Esophagus muscularis mucosa (tissue), 4 donors: ENCODE data around the gene CCNK. TPM values are rescaled to one million over a fixed set of nuclear protein-coding genes. Genes with fewer than 3 reads are reported as not detected.

Source experiments
- DNase-seq: peaks from one replicate; pipeline ENCODE4 v3.0.0-alpha.2; 2017; ENCODE audit errors: extremely low spot score
- H3K27ac ChIP-seq, 4 donors: fragments of 200-600 bp; sonication (generic); replicated peaks in 1 of 4; 1 replicate in 3 of 4; 2 replicates in 1 of 4; pipeline ENCODE4 v1.5.1; 2016 to 2019; ENCODE audit warnings: mild to moderate bottlenecking in 1 of 4
- H3K27me3 ChIP-seq, 4 donors: fragments of 200-600 bp; sonication (generic); one replicate each; pipeline versions ENCODE4 v1.5.1 to v1.6.0; 2016 to 2019
- H3K36me3 ChIP-seq, 4 donors: fragments of 200-600 bp; sonication (generic); one replicate each; pipeline ENCODE4 v1.5.1; 2016 to 2019
- H3K4me1 ChIP-seq, 4 donors: fragments of 200-600 bp; sonication (generic); one replicate each; pipeline ENCODE4 v1.5.1; 2016 to 2019
- H3K4me3 ChIP-seq, 4 donors: fragments of 200-600 bp; sonication (generic); 1 replicate in 2 of 4; 2 replicates in 2 of 4; pipeline ENCODE4 v1.5.1; 2016 to 2019; ENCODE audit warnings: mild to moderate bottlenecking in 4 of 4, moderate library complexity in 1 of 4
- H3K9me3 ChIP-seq, 4 donors: fragments of 200-600 bp; sonication (generic); 1 replicate in 3 of 4; 2 replicates in 1 of 4; pipeline ENCODE4 v1.5.1; 2016 to 2019
- CTCF ChIP-seq, 3 experiments: fragments of 200-600 bp in 2 of 3; fragments of 450-650 bp in 1 of 3; sonication (generic) in 2 of 3; IDR thresholded peaks; one replicate each; pipeline ENCODE4 v1.5.1; 2017 to 2019; ENCODE audit warnings: antibody characterized with exemption in 3 of 3, mild to moderate bottlenecking in 2 of 3, moderate library complexity in 1 of 3
- EP300 ChIP-seq: sonication (generic); formaldehyde crosslinking; IDR thresholded peaks from one replicate; pipeline ENCODE4 v1.6.1; 2017; ENCODE audit warnings: antibody characterized with exemption
- POLR2A ChIP-seq: fragments of 450-650 bp; IDR thresholded peaks from one replicate; pipeline ENCODE4 v1.6.1; 2017; ENCODE audit warnings: antibody characterized with exemption, moderate library complexity, mild to moderate bottlenecking, low read depth
- POLR2AphosphoS5 ChIP-seq, 2 donors: sonication (generic); formaldehyde crosslinking; IDR thresholded peaks; one replicate each; pipeline ENCODE4 v1.6.1; 2017; ENCODE audit warnings: antibody characterized with exemption in 2 of 2
- WGBS: methylation state at CpG from one replicate; pipeline ENCODE4 v1.1.5; 2018; 5-methylcytosine and 5-hydroxymethylcytosine counted together
- intact Hi-C: fragments of 100-400 bp; cut with DNase I; formaldehyde crosslinking; loops from one replicate; pipeline ENCODE4 v1.15.1; 2023
- total RNA-seq, 4 donors: library from RNA; depleted of rRNA; stranded (reverse); fragments of >200 nt; gene quantifications; one replicate each; pipeline versions ENCODE4 v1.1.0 to v1.2.1, GENCODE V29; 2016

Gene CCNK
- total RNA-seq, 4 donors from 2014 or later = 10.4 to 21.2 (median 16.5) TPM

GRCh38 chr14:99531251-99532096, 50.3 kb downstream of the CCNK start:
- intact Hi-C loops = no loop called here
- H3K27ac ChIP-seq = peak overlapping the region; percentile 35 to 62 (median 46)
- H3K9me3 ChIP-seq = no peaks in the 10 kb centered on the region
- H3K4me3 ChIP-seq = no peak overlapping the region
- H3K4me1 ChIP-seq = peaks cover 18 to 75% (median 51%) of the 10 kb centered on the region in 4 donors
- TF ChIP-seq POLR2A = no peak
- TF ChIP-seq EP300 = no peak
- no peak for TF ChIP-seq POLR2AphosphoS5 (IDR thresholded peaks at IDR 0.05)
- TF ChIP-seq CTCF (IDR thresholded peaks at IDR 0.05) = no peak
- DNase-seq = no peak
- H3K36me3 ChIP-seq = no peaks in the 10 kb centered on the region
- H3K27me3 ChIP-seq = no peaks in the 10 kb centered on the region
- WGBS = 41% methylated on average over 14 of the region's 14 CpGs

- H3K36me3 ChIP-seq = no peaks in the 10 kb centered on the region
- peak overlapping the region in 3 of 4 donors; percentile 36 to 62 (median 57) for H3K27ac ChIP-seq
- H3K4me3 ChIP-seq = no peak overlapping the region
- H3K9me3 ChIP-seq = no peaks in the 10 kb centered on the region
- WGBS = 92% methylated on average over 5 of the region's 5 CpGs
- peaks cover 26 to 75% (median 59%) of the 10 kb centered on the region in 4 donors for H3K4me1 ChIP-seq
- H3K27me3 ChIP-seq = no peaks in the 10 kb centered on the region
- intact Hi-C loops = no loop called here
- TF ChIP-seq EP300 (no peak), POLR2A (no peak), POLR2AphosphoS5 (IDR thresholded peaks at IDR 0.05) (no peak), CTCF (IDR thresholded peaks at IDR 0.05) (no peak)
- DNase-seq = no peak
Observed at GRCh38 chr14:99532310-99532709, 51.1 kb downstream of the CCNK start.

GRCh38 chr14:99534333-99534732, 53.1 kb downstream of the CCNK start:
- H3K9me3 ChIP-seq = no peaks in the 10 kb centered on the region
- no peaks in the 10 kb centered on the region for H3K27me3 ChIP-seq
- peak overlapping the region; percentile 75 to 82 (median 82) for H3K27ac ChIP-seq
- H3K4me1 ChIP-seq = peaks cover 45 to 85% (median 79%) of the 10 kb centered on the region in 4 donors
- DNase-seq = no peak
- WGBS = 92% methylated on average over 6 of the region's 6 CpGs
- H3K4me3 ChIP-seq = no peak overlapping the region
- no peaks in the 10 kb centered on the region for H3K36me3 ChIP-seq
- no peak for TF ChIP-seq EP300
- intact Hi-C loops = no loop called here

- no peak for DNase-seq
- Histone ChIP-seq H3K4me3 (no peak overlapping the region), H3K4me1 (peaks cover 46 to 88% (median 83%) of the 10 kb centered on the region in 4 donors), H3K9me3 (no peaks in the 10 kb centered on the region), H3K36me3 (no peaks in the 10 kb centered on the region), H3K27ac (peak overlapping the region; percentile 75 to 82 (median 82)), H3K27me3 (no peaks in the 10 kb centered on the region)
- TF ChIP-seq CTCF (IDR thresholded peaks at IDR 0.05) = peak in 1 of 3 experiments; percentile 25
- no peak for TF ChIP-seq POLR2AphosphoS5 (IDR thresholded peaks at IDR 0.05)
- intact Hi-C loops = no loop called here
- WGBS = 72% methylated on average over 13 of the region's 13 CpGs
Observed at GRCh38 chr14:99534863-99535262, 53.7 kb downstream of the CCNK start.

- 61% methylated on average over 5 of the region's 8 CpGs for WGBS
- intact Hi-C loops = no loop called here
- Histone ChIP-seq H3K27me3 (no peaks in the 10 kb centered on the region), H3K9me3 (no peaks in the 10 kb centered on the region), H3K4me1 (peaks cover 52 to 88% (median 84%) of the 10 kb centered on the region in 4 donors), H3K36me3 (no peaks in the 10 kb centered on the region), H3K27ac (peak overlapping the region; percentile 75 to 82 (median 82)), H3K4me3 (no peak overlapping the region)
- no peak for DNase-seq
- TF ChIP-seq CTCF (IDR thresholded peaks at IDR 0.05) (no peak), POLR2AphosphoS5 (IDR thresholded peaks at IDR 0.05) (no peak), EP300 (no peak), POLR2A (no peak)
Observed at GRCh38 chr14:99535448-99535847, 54.2 kb downstream of the CCNK start.
